Measurements from ENCODE around the gene STARD7. TPM values are rescaled to one million over a fixed set of nuclear protein-coding genes. Genes with fewer than 3 reads are reported as not detected.

The STARD7 gene
- total and polyA plus RNA-seq, 10 of the 15 experiments (the other 5 are each of a cell fraction or from before 2014, with no cell fraction given), result 85.4 to 237 (median 153) TPM

DNA sequence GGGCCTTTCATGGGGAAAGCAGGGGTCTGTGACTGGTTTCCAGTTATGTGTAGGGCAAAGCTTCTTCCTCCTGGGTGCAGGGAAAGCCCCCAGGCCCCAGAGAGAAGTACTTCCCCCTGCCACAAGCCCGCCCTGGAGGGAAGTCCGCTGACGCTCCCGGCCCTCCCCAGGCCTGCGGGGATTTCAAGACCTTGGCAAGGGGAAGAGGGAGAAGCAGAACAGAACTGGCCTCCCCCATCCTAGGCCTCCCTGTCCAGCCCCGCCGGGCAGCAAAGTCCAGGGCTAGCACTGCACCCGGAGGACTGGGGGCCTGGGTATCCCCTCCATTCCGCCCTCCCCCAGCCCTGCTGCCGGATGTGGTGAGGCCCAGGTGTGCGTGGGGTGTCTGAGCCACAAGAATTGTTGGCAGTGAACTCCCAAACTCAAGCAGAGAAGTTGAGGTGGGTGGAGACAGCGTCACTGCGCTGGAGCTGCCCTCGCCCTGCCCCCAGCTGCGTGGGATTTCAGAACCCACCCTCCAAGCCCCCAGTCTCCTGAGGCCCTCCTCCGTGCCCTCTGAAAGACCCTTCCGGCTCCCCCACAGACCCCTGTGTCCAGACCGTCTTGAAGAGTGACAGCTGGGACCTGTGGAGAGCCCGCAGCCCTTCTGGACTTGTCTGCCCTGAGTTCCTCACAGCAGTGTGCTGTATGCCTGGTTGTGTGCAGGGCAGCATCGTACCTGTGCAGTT, 62.3 kb downstream of the STARD7 start (continued):
- peak; percentile 37 for TF ChIP-seq CUX1 (IDR thresholded peaks at IDR 0.05; ENCODE audit: insufficient replicate concordance, low read depth, low read length)
- TF ChIP-seq, protein P1, sequence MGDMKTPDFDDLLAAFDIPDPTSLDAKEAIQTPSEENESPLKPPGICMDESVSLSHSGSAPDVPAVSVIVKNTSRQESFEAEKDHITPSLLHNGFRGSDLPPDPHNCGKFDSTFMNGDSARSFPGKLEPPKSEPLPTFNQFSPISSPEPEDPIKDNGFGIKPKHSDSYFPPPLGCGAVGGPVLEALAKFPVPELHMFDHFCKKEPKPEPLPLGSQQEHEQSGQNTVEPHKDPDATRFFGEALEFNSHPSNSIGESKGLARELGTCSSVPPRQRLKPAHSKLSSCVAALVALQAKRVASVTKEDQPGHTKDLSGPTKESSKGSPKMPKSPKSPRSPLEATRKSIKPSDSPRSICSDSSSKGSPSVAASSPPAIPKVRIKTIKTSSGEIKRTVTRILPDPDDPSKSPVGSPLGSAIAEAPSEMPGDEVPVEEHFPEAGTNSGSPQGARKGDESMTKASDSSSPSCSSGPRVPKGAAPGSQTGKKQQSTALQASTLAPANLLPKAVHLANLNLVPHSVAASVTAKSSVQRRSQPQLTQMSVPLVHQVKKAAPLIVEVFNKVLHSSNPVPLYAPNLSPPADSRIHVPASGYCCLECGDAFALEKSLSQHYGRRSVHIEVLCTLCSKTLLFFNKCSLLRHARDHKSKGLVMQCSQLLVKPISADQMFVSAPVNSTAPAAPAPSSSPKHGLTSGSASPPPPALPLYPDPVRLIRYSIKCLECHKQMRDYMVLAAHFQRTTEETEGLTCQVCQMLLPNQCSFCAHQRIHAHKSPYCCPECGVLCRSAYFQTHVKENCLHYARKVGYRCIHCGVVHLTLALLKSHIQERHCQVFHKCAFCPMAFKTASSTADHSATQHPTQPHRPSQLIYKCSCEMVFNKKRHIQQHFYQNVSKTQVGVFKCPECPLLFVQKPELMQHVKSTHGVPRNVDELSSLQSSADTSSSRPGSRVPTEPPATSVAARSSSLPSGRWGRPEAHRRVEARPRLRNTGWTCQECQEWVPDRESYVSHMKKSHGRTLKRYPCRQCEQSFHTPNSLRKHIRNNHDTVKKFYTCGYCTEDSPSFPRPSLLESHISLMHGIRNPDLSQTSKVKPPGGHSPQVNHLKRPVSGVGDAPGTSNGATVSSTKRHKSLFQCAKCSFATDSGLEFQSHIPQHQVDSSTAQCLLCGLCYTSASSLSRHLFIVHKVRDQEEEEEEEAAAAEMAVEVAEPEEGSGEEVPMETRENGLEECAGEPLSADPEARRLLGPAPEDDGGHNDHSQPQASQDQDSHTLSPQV (IDR thresholded peaks at IDR 0.05), result no peak
- TF ChIP-seq ATF3 (IDR thresholded peaks at IDR 0.05; ENCODE audit: borderline replicate concordance, extremely low read depth, low read depth, low read length), result no peak
- no peak for TF ChIP-seq BMI1 (IDR thresholded peaks at IDR 0.05; ENCODE audit: borderline replicate concordance)
- peak; percentile 94 for TF ChIP-seq NBN (IDR thresholded peaks at IDR 0.05)
- no peak for TF ChIP-seq NFIC (IDR thresholded peaks at IDR 0.05; ENCODE audit: low read depth, low read length)
- peak; percentile 84 for TF ChIP-seq POLR2AphosphoS5 (IDR thresholded peaks at IDR 0.05; ENCODE audit: low read length)
- peak; percentile 98 for TF ChIP-seq CBFB (IDR thresholded peaks at IDR 0.05; ENCODE audit: low read depth)
- no peak for TF ChIP-seq SUZ12 (IDR thresholded peaks at IDR 0.05; ENCODE audit: unreplicated experiment)
- TF ChIP-seq MXI1 (IDR thresholded peaks at IDR 0.05; ENCODE audit: low read depth, low read length), result peak; percentile 37; the same call in 1 of the 2 replicates
- no peak for TF ChIP-seq RCOR1 (conservative IDR thresholded peaks at IDR 0.05; ENCODE audit: low read depth, low read length)
- no peak for TF ChIP-seq ZNF217 (IDR thresholded peaks at IDR 0.05)
- peak; percentile 82; the same call in 1 of the 2 replicates for TF ChIP-seq ZBTB40 (IDR thresholded peaks at IDR 0.05; ENCODE audit: borderline replicate concordance)

Measured in GM12878 (cell line).